NCI-H1930 (cell line): ENCODE data around the gene PRRG3.

Source experiments
- DNase-seq, 2 experiments: peaks; one replicate each; lab custom pipeline; 2025; lab: John Stamatoyannopoulos, UW

Gene PRRG3

GRCh38 chrX:151708821-151709220, 13.6 kb downstream of the PRRG3 start:
- no peak for DNase-seq

- DNase-seq: no peak
These were observed 15.2 kb downstream of the PRRG3 start for GRCh38 chrX:151710457-151710856.

DNA sequence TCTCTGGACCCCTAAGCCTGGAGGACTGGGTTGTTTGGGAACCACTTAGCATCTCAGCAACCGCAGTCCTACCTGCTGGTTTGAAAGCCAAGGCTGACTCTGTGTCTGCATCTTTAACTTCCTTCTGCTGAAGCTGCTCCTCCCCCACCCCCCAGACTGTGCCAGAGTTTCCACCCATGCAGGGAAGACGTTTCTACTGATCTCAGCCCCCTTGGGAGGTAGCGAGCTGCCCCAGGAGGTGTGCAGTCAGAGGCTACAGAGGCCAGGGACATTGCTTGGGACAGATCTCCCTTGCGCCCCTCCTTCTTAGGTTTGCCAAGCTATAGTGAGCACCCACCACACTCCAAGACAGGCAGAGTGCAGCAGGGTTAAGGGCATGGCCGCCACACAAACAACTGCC, 15.9 kb downstream of the PRRG3 start:
- DNase-seq: no peak

DNA sequence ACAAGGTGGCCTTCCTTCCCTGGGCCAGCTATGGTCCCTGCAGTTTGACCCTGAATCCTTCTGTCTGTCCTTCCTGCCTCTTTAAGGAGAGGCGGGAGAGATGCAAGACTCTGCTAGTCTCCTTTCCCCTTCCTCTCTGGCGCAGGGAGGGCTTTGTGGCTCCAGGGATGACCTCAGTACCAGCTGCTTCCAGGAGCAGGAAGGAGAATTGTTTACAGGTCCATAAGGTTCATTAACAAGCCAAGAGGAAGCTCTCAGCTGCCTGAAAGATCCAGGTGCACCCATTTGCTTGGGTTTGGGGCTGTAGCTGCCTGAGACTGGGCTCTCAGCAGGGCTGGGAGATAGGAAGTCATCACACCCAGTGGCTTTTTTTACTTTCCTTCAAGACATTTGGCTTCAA, 16.5 kb downstream of the PRRG3 start:
- DNase-seq: no peak

GRCh38 chrX:151712253-151712652, 17.0 kb downstream of the PRRG3 start:
- DNase-seq: no peak

DNA sequence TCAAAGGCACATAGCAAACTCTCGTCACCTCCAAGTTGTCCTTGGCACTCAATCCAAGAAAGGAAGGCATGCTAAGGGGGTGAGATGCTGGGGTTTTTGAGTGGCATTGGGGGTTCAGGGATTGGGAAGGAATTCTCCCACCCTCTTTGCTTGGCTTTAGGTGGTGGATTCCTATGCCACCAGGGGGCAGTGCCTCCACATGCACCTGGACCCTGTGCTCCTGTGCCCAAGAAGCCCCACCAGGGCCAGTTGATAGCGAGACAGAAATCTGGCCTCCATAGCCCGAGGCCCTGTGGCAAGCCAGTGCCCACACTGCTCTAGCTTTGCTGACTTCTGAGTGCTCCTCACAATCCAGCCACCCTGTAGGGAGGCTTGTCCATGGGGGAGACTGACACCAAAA, 18.6 kb downstream of the PRRG3 start:
- peak in 1 of 2 experiments; percentile 7 for DNase-seq

DNA sequence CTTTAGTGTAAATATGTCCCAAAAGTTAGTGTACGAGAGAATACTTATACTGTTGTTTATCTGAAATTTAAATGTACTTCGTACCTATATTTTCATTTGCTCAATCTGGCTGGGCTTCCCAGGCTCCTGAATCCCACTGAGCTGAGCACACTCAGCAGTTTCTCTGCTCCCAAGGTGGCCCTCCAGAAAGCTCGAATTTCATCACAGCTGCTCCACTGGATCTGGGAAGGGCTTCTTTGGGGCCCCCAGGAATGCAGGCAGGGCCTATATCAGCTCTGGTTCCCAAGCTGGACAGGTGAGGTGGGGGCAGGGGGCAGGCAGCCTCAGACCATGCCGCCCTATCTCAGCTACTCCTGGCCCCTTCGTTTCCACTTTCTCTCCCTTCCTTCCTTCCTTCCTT, 19.1 kb downstream of the PRRG3 start:
- DNase-seq: no peak

DNA sequence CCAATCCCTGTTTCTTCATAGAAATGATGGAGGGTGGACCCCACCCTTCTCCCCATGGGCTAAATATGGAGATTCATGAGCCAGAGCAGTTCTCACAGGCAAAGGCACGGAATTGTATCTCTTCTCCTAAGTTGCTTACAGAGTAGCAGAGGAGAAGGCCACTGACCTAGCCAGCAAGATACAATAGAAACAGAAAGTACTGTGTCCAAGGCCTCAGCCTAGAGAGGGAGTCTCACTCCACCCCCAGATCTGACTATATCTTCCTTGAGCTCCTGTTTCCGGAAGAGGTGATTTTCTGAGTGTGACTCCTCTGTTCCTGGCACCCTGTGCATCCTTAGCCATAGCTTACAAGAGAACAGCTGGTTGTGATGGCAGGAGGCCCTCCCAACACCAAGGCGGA, 20.5 kb downstream of the PRRG3 start, which contains the start of gene FATE1:
Gene FATE1, plus strand, starts transcription at position 284 of the 400 bp plus-strand sequence. Its CDS starts 85 bp downstream, at position 369.
- no peak for DNase-seq

DNA sequence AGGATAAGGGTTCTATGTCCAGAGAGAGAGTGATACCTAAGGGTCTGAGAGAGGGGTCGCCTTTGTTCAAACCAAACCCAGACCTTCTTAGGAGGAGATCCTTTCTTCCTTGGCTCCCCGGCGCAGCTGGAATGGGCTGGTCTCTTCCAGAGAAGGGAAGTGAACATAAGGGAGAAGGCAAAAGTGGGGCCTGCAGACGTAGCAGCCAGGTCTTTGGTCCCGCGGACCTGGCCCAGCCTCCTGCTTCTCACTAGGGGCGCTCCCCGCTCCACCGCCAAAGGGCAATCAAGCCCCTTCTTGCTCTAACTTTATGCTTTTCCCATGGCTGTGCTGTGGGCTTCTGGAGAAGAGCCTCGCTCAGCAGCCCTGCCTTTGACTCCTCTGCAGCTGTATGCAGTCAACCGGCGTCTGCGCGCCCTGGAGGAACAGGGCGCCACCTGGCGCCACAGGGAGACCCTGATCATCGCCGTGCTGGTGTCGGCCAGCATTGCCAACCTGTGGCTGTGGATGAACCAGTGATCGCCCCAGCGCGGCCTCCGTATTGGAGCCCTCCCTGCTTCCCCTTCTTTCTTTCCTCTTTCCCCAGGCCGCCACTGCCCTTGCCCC, 27.1 kb downstream of the PRRG3 start:
- DNase-seq: peak in 1 of 2 experiments; percentile 16

DNA sequence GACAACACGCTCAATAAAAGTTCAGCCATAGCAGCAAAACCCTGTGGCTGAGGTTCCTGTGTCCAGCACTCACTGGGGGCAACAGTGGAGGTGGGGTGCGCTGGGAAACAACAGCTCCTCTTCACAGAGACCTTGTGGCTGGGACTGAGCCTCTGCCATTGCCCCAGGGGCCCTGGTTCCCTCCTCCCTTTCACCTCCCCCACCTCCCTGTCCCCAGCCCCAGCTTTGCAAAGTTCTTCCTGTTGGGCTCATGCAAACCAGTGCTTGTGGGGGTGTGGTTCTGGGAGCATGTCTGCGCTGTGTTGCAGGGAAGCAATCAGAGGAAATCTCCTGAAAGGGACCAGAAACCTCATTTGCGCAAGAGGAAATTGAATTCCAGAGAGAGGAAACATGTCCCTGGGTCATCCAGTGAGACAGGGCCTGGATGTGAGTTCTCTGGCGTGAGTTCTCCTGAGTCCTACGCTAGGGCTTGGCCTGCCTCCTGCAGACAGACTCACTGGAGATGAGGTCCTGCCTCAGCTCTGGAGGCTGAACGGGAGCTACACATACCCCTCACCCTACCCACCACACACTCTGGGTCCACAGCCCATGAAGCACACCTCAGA, 28.0 kb downstream of the PRRG3 start:
- DNase-seq: no peak

- DNase-seq: no peak
These were observed 29.5 kb downstream of the PRRG3 start for GRCh38 chrX:151724563-151725337.

DNA sequence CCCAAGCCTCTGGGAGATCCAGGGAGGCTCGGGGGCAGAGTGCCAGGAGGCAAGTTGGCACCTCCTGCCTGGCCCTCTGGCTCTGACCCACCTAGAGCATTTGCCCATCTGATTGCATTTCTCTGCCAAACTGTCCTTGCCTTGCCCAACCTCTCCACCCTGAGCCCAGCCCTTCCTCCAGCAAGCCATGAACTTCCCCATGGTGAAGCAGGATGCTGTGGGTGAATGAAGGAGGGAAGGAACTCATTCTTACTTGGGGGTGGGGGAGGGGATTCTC, 30.0 kb downstream of the PRRG3 start:
- DNase-seq: no peak

- DNase-seq: no peak
These were observed 31.5 kb downstream of the PRRG3 start for GRCh38 chrX:151726751-151727150.

DNA sequence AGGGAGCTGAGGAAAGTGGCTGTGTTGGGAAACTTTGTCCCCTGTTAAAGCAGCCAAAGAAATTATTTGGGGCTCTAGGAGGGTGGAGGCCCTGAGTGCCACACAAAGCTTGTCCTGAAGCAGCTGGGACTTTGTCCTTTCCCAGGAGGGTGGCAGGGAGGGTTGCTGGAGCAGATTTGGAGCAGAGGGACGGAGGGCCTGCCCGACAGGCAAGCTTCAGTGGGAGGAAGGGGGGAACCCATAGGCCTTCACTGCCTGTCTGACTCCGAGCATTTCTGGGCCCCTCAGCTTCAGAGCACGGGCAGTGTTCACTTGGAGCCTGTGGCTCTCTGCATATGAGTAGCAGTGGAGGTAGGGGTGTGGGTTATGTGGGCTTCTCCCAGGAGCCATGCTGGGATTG, 32.1 kb downstream of the PRRG3 start:
- no peak for DNase-seq

- no peak for DNase-seq
These were observed 33.9 kb downstream of the PRRG3 start for GRCh38 chrX:151729056-151729725.

DNA sequence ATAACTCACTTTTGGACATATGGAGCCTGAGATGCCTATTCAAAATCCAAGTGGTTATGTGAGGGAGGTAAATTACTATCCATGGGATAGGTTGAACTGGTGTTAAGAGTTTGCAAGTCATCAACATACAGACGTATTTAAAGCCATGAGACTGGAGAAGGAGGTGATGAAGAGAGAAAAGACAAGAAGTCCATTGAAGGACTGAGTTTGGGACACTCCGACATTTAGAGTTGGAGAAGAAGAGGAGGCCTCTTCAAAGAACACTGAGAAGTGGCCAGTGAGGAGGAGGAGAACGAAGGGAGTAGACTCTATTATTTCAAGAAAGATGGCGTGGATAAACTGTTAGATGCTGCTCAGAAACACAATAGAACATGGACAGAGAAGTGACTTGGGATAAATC, 39.2 kb downstream of the PRRG3 start, which contains the start of gene CNGA2:
Gene CNGA2, plus strand, starts transcription at position 301 of the 400 bp plus-strand sequence. CDS start 3,738 bp downstream, outside the sequence.
- no peak for DNase-seq

GRCh38 chrX:151735219-151735618, 40.0 kb downstream of the PRRG3 start:
- DNase-seq: no peak

DNA sequence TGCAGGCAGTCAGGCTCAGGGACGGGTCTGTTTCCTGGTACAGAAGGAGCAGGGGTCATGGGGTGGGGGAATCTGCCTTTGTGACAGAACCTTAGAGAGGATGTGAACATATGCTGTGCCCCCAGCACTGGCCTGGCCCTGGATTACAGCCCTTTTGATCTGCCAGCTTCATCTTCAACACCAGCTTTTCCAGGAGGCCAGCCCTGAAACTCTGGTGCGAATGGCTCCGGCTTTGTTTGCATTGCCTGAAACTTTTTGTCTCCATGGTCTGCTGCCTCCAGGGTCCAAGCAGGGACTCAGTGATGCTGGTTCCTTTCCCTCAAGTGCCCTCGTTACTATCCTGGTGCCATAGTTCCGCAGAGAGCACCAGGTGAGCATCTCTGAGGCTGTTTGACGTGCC, 41.4 kb downstream of the PRRG3 start:
- DNase-seq: no peak

GRCh38 chrX:151737494-151737893, 42.2 kb downstream of the PRRG3 start:
- DNase-seq: no peak

DNA sequence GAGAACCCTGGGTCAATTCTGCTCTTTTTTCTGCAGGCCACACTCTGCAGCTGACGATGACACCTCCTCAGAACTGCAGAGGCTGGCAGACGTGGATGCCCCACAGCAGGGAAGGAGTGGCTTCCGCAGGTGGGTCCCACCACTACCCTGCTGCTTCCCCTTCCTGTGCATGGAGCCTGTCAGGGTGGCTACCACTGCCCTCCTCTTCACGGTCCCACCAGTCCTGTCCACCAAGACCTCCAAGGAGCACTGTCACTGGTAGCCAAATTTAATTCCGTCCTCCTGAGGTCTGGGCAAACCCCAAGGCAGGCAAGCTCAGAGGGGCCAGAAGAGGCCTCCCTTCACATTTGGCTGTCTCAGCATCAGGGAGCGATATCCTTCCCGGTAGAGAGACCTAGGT, 43.5 kb downstream of the PRRG3 start:
- DNase-seq: no peak

DNA sequence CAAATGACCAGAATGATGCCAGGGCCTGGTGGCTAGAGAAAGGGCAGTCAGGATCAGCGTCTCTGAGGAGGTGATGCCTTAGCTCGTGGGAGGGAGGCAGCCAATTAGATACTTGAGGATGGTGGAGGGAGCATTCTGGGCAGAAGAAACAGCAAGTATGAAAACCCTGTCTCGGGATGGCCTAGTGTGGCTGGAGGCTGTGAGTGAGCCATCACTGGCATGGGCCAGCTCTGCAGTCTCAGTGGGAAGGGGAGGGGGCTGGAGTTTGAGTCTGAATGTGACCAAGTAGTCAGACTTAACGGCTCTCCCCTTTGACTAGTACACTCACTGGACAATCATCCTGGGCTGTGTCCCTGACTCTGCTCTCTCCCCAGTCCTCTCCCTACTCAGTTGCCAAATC, 46.3 kb downstream of the PRRG3 start:
- DNase-seq: no peak

DNA sequence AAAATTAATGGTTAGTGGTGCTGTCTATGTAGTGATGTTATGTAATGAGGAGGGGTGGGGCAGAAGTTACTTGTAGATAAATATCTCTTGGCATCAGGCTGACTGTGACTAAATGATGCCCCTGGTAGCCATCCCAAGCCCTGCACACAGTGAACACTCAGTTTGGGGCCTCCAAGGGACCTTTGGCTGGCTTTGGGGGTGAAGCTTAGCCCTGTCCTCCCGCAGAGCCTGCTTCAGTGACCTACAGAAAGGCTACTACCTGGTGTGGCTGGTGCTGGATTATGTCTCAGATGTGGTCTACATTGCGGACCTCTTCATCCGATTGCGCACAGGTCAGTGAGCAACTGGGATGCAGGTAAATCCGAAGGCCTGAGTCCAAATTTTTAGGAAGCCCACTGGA, 47.1 kb downstream of the PRRG3 start:
- no peak for DNase-seq
